Cardiac muscle cell (in vitro differentiated cells and primary cell): ENCODE data around the gene CLTCL1. TPM values are rescaled to one million over a fixed set of nuclear protein-coding genes. Genes with fewer than 3 reads are reported as not detected.

Experiments
- DNase-seq, 2 donors: peaks; one replicate each; pipeline versions ENCODE4 v3.0.0 to v3.0.0-alpha.2; 2010 to 2017; ENCODE audit warnings: low read depth in 1 of 2, low spot score in 1 of 2
- H3K27ac ChIP-seq: fragments of 200-600 bp; sonication (generic); 2 replicates; pipeline ENCODE4 v1.5.1; 2016
- H3K27me3 ChIP-seq: fragments of 200-600 bp; sonication (generic); 2 replicates; pipeline ENCODE4 v1.6.0; 2016; ENCODE audit warnings: control low read depth
- H3K36me3 ChIP-seq: fragments of 200-600 bp; sonication (generic); 2 replicates; pipeline ENCODE4 v1.5.1; 2016; ENCODE audit warnings: control low read depth
- H3K4me1 ChIP-seq: fragments of 200-600 bp; sonication (generic); 2 replicates; pipeline ENCODE4 v1.8.1; 2017; ENCODE audit warnings: low read depth, mild to moderate bottlenecking, mixed run types
- H3K4me3 ChIP-seq: fragments of 200-600 bp; sonication (generic); 2 replicates; pipeline ENCODE4 v1.5.1; 2016; ENCODE audit warnings: mild to moderate bottlenecking
- H3K9me3 ChIP-seq: fragments of 200-600 bp; sonication (generic); 2 replicates; pipeline ENCODE4 v1.5.1; 2017; ENCODE audit warnings: low read depth, mild to moderate bottlenecking, control low read depth
- polyA plus RNA-seq: library from polyadenylated mRNA; unstranded; fragments of >200 nt; fragmentation: Nextera tagmentation; extraction: Ambion mirVana; gene quantifications from 2 replicates; pipeline ENCODE4 v1.2.1, GENCODE V29; 2016
- total RNA-seq: library from RNA; depleted of rRNA; stranded (reverse); fragments of >200 nt; gene quantifications from 2 replicates; pipeline ENCODE4 v1.2.3, GENCODE V29; 2016
- TF ChIP-seq, protein P1 (sequence below): IDR thresholded peaks from 2 replicates; pipeline ENCODE4 v1.5.1; 2012; ENCODE audit warnings: low read depth, mild to moderate bottlenecking, low read length

Gene CLTCL1
- total and polyA plus RNA-seq, 2 experiments from 2014 or later, result 3.9 to 12.2 TPM

DNA sequence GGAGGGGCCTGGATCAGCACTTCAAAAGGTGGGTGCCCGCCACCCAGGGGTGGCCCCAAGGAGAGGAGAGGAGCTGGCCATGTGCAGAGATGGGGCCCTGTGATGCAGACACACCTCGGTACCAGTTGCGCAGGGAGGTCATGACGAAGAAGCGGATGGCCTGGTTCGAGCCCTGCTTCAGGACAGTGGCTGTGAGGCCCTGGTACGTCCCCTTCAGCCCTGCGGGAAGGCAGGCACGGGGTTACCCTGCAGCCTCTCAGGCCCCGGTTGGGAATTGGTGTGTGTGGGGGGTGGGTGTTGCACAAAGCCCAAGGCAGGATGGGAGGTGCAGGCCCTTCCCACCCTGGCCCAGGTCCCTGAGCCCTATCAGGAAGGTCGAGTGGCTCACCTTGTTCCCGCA, 114.8 kb downstream of the CLTCL1 start:
- H3K4me3 ChIP-seq, result no peak overlapping the region
- H3K9me3 ChIP-seq, result no peaks in the 10 kb centered on the region
- peak overlapping the region; percentile 14 for H3K27ac ChIP-seq
- no peak for DNase-seq
- no peaks in the 10 kb centered on the region for H3K36me3 ChIP-seq
- TF ChIP-seq, protein P1, sequence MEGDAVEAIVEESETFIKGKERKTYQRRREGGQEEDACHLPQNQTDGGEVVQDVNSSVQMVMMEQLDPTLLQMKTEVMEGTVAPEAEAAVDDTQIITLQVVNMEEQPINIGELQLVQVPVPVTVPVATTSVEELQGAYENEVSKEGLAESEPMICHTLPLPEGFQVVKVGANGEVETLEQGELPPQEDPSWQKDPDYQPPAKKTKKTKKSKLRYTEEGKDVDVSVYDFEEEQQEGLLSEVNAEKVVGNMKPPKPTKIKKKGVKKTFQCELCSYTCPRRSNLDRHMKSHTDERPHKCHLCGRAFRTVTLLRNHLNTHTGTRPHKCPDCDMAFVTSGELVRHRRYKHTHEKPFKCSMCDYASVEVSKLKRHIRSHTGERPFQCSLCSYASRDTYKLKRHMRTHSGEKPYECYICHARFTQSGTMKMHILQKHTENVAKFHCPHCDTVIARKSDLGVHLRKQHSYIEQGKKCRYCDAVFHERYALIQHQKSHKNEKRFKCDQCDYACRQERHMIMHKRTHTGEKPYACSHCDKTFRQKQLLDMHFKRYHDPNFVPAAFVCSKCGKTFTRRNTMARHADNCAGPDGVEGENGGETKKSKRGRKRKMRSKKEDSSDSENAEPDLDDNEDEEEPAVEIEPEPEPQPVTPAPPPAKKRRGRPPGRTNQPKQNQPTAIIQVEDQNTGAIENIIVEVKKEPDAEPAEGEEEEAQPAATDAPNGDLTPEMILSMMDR, result no peak
- peaks cover 16% of the 10 kb centered on the region for H3K4me1 ChIP-seq
- no peaks in the 10 kb centered on the region for H3K27me3 ChIP-seq

DNA sequence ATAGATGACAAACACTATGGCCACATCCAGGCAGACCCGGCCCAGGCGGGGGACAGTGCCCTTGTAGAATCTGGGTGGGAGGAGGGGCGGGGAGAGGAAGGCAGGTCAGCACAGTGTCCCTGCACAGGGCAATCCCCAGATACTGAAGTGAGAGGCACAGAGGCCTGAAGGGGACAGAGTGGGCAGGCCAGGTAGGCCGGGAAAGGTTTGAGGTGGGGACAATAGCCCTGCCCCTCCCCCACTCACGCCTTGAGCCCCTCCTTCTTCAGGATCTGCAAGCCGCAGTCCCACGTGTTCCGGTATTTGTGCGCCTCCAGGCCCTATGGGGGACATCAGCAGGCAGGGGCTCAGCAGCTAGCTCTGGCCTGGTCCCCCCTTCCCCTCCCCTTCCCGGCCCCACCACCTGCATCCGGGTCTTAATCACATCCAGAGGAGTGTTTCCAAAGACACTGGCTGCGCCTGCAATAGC, 115.3 kb downstream of the CLTCL1 start:
- H3K4me1 ChIP-seq, result peaks cover 16% of the 10 kb centered on the region
- peak overlapping the region; percentile 14 for H3K27ac ChIP-seq
- H3K4me3 ChIP-seq, result no peak overlapping the region
- H3K36me3 ChIP-seq, result no peaks in the 10 kb centered on the region
- no peak for DNase-seq
- no peaks in the 10 kb centered on the region for H3K27me3 ChIP-seq
- TF ChIP-seq, protein P1, result no peak
- H3K9me3 ChIP-seq, result no peaks in the 10 kb centered on the region

DNA sequence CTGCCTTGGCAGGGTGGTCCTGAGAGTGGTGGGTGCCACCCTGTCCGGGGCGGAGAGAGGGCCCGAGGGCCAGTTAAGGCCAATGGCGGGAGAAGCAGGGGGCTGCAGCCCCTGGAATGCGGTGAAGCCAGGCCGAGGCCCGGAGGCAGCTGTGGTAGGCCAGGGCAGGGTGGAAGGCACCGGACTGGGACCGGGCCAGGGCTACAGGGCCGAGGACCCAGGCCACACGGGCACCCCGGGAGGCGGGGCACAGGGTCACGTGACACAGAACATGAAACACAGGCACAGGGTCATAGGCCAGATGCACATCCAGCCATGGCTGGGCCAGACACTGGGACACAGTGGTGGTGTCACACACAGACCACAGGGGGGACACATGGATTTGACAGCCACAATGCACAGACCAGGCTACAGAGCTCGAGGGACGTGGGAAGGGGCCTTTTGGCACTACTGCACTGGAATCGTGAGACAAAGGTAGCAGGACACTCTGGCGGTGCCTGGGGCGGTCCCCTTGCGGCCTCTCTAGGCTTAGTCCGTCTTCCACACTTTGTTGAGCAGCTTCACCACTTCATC, 115.8 kb downstream of the CLTCL1 start:
- Histone ChIP-seq H3K36me3 (no peaks in the 10 kb centered on the region), H3K9me3 (no peaks in the 10 kb centered on the region), H3K4me1 (peaks cover 19% of the 10 kb centered on the region), H3K27me3 (no peaks in the 10 kb centered on the region), H3K27ac (peak overlapping the region; percentile 14), H3K4me3 (no peak overlapping the region)
- TF ChIP-seq, protein P1, result no peak
- DNase-seq, result no peak

DNA sequence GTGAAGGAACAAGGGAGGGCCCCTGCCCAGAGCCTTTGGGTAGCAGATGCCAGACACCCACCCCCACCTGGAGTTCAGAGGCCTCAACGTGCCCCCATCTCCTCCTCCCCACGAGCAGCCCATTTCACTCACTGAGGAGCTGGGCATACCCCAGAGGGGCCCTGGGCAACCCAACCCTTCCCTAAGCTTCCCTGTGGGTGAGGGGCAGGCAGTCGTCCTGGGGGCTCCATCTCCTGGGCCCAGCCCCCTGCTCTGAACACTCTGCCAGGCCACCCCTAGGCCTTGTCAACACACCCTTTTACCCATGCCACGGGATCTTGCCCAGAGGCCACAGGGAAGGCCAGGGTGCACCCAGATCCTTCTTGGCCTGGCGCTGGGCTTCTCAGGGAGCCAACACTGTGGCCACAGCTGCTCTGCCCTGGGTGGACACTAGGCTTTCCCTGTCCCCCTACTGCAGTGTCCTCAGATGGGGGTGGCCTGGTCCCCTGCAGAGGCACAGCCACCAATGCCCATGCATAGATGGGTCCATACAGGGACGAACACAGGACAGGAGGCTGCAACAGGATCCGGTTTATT, 116.4 kb downstream of the CLTCL1 start:
- H3K4me3 ChIP-seq, result no peak overlapping the region
- no peaks in the 10 kb centered on the region for H3K36me3 ChIP-seq
- H3K27ac ChIP-seq, result peak overlapping the region; percentile 56
- TF ChIP-seq, protein P1, result no peak
- no peak for DNase-seq
- no peaks in the 10 kb centered on the region for H3K27me3 ChIP-seq
- H3K4me1 ChIP-seq, result peaks cover 21% of the 10 kb centered on the region
- H3K9me3 ChIP-seq, result no peaks in the 10 kb centered on the region

DNA sequence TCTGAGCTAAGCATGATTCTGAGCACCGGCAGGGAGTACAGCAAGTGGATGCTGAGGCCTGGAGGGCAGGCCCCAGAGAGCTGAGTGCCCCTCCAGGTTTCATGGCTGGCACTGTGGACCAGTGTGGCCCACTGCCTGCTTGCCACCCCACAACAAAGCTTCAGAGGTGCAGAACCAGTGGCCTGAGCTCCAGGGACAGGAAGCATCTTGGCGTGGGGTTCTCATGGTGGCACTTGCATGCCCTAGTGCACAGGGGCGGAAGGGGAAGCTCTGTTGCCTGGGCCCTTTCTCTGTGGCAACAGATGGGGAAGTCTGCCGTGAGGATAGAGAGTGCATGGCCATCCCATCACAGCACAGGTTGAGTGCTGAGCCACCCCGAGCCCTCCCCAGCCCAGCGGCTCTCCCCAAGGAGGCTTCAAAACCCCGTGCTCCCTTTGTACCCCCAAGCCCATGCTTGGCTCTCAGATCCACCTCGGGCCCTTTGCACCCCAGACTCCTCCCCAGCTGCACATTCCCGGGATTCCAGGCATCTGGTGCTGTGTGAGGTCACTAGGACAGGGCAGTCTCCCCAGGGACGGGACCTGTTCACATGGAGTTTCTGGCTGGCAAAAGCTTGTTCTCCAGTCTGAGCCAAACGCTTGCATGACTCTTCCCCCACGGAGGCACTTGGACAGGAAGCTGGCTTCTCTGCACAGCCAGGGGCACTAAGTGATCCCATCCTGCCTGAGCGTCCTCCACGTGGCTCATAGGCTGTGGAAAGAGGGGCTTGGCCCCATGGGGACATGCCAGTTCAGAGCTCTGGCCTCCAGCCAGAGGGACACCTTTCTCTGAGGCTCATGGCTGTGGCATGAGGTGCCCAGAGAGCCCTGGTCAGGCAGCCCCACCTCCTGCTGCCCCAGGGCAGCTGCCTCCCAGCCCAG, 117.2 kb downstream of the CLTCL1 start:
- no peaks in the 10 kb centered on the region for H3K9me3 ChIP-seq
- no peaks in the 10 kb centered on the region for H3K36me3 ChIP-seq
- H3K27ac ChIP-seq, result peak overlapping the region; percentile 56
- peaks cover 5% of the 10 kb centered on the region for H3K27me3 ChIP-seq
- DNase-seq, result peak in 1 of 2 donors; percentile 85
- H3K4me1 ChIP-seq, result peaks cover 21% of the 10 kb centered on the region
- TF ChIP-seq, protein P1, result no peak
- no peak overlapping the region for H3K4me3 ChIP-seq
